GM12864 (cell line): ENCODE data around the gene COBL.

Experiments used
- DNase-seq: peaks from one replicate; pipeline ENCODE4 v3.0.0-alpha.2; 2011; ENCODE audit warnings: low read depth
- H3K4me3 ChIP-seq: 2 replicates; pipeline ENCODE4 v1.5.1; 2011; ENCODE audit warnings: mild to moderate bottlenecking, low read depth, low read length, control low read depth
- TF ChIP-seq, protein P1 (sequence below): IDR thresholded peaks from 2 replicates; pipeline ENCODE4 v1.5.1; 2011; ENCODE audit warnings: low read depth, mild to moderate bottlenecking, moderate library complexity, low read length, control low read depth, inconsistent platforms; ENCODE audit errors: missing control alignments

COBL gene

DNA sequence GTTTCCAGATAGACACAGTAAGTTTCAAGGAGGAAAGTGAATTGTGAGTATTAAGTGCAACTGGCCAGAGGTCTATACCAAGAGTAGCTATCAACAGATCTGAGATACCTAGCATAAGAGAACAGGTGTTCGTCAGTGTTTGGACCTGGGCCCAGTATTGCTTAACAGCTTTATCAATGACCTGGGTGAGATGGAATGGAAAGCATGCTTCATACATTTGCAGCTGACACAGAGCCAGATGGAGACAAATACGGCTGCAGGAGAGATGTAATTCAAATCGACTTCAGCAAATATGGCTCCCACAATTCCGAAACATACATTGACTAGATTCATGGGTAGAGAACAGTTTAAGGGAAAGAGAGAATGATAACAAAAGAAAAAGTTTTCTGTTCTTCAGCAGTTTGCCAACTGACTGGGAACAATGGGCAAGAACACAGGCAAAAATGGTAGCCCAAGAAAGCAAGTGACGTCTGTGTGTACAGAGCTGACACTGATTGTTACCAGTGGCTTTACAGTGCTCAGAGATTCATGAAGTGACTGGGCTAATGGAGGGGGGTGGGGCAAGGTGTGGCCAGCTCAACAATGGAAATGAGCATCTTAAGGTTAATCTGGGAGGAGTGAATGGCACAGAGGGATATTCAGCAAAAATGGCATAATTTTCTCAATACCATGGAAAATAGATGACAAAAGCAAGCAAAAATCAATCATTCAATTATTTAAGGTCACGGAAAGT lies 28.0 kb upstream of the COBL start:
- DNase-seq = no peak
- TF ChIP-seq, protein P1, sequence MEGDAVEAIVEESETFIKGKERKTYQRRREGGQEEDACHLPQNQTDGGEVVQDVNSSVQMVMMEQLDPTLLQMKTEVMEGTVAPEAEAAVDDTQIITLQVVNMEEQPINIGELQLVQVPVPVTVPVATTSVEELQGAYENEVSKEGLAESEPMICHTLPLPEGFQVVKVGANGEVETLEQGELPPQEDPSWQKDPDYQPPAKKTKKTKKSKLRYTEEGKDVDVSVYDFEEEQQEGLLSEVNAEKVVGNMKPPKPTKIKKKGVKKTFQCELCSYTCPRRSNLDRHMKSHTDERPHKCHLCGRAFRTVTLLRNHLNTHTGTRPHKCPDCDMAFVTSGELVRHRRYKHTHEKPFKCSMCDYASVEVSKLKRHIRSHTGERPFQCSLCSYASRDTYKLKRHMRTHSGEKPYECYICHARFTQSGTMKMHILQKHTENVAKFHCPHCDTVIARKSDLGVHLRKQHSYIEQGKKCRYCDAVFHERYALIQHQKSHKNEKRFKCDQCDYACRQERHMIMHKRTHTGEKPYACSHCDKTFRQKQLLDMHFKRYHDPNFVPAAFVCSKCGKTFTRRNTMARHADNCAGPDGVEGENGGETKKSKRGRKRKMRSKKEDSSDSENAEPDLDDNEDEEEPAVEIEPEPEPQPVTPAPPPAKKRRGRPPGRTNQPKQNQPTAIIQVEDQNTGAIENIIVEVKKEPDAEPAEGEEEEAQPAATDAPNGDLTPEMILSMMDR = no peak
- no peak overlapping the region for H3K4me3 ChIP-seq

DNA sequence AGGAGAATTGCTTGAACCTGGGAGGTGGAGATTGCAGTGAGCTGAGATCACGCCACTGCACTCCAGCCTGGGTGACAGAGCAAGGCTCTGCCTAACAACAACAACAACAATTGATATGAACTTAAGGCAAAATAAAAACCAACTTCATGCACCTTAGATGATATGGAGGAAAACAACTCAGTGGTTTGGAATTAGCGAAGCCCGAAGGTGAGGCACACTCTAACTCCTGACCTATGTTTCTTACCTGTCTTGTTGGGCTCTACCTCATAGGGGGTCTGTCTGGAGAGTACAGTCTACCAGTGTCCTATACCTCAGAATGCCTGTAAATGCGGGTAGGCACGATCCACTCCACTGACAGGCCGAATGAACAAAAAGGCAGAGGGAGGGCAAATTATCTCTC lies 24.3 kb upstream of the COBL start:
- DNase-seq = no peak
- TF ChIP-seq, protein P1 = no peak
- no peak overlapping the region for H3K4me3 ChIP-seq

DNA sequence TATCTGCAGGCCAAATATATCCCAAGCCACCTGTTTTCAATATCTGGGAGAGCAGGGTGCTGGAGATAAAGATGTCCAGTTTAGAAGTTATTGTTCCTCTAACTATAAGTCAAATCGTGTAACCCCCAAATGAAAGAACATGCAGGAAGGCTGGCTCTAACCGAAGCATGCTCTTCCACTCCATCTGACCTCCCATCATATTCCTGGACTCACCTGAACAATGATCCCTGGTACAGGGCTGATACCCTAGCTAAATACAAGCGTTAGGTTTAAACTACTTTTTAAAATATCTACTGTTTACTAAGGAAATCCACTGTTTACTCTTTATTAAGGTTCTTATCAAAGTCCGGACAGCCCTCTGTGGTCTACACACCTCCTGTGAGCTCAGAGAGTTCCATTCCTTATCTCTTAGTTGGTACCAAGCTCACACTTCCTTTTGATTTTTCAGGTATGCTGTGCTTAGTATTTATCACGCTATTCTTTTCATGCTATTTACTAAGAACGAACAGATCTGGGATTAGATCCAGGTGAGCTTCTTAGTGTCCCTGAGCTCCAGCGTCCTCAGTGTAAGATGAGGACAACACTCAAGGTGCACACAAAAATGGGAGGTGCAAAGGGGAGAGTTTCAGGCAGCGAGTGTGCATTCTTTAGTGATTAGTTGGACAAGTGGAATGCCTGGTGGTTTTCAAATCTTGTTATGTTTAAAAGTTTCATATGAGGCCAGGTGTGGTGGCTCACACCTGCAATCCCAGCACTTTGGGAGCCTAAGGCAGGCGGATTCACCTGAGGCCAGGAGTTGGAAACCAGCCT lies 23.6 kb upstream of the COBL start:
- TF ChIP-seq, protein P1 = no peak
- no peak for DNase-seq
- H3K4me3 ChIP-seq = no peak overlapping the region

DNA sequence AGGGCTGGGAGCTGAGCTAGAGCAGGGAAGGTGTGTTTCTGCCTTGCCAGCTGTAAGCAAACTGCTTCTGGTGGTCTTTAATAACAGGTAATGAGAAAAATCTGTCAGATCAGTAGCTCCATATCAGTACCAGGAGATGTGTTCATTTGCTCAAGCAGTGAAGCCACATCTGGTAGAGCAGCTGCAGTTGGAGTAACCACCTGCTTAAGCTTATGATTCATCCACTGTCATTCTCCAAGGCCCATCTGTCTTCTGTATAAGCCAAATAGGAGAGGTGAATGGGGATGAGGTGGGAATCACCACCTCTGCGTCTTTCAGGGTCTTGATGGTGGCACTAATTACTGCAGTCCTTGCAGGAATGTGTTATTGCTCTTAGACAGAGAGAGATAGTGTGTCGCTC lies 18.4 kb upstream of the COBL start:
- H3K4me3 ChIP-seq = no peak overlapping the region
- TF ChIP-seq, protein P1 = no peak
- DNase-seq = no peak

DNA sequence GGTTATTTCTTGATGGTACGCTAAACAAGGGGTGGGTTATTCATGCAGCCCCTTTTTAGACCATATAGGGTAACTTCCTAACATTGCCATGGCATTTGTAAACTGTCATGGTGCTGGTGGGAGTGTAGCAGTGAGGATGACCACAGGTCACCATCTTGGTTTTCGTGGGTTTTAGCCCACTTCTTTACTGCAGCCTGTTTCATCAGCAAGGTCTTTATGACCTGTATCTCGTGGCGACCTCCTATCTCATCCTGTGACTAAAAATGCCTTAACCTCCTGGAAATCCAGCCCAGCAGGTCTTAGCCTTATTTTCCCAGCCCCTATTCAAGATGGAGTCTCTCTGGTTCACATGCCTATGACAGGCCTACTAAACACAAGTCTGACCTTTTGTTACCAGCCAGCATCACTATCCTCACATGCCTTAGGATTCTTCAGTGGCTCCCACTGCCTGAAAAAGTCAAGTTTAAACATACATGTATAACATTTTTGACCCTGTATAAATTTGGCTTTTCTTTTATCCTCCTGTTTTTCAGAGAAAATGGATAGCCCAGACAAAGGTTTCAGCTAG lies 13.2 kb upstream of the COBL start:
- no peak overlapping the region for H3K4me3 ChIP-seq
- TF ChIP-seq, protein P1 = no peak
- DNase-seq = no peak

DNA sequence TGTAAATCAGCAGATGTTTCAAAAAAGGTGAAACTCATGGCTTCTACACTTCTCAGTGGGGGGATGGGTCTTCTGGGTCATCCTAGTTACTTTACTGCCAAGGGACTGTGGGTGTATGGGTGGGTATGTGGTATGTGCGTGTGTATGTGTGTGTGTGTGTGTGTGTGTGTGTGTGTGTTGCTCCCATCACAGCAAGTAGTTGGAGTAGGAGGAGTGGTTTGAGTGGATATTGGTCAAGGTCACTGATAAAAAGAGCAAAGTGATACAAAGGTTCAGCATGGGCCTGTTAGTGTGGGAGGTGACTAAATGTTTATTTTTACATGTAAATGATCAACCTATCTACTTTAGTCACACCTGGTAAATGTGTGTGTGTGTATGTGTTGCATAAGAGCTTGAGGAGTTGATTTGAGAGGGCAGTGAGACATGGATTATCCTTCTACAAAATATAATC lies 11.8 kb upstream of the COBL start:
- DNase-seq = no peak
- H3K4me3 ChIP-seq = no peak overlapping the region
- TF ChIP-seq, protein P1 = no peak
